GM19099 (cell line): ENCODE results near the gene SMARCA4.

Source experiments
- POLR2A ChIP-seq: IDR thresholded peaks from 3 replicates; pipeline ENCODE4 v1.6.1; 2011; ENCODE audit warnings: low read depth; ENCODE audit not compliant: insufficient read length; ENCODE audit errors: extremely low read depth

The SMARCA4 gene

DNA sequence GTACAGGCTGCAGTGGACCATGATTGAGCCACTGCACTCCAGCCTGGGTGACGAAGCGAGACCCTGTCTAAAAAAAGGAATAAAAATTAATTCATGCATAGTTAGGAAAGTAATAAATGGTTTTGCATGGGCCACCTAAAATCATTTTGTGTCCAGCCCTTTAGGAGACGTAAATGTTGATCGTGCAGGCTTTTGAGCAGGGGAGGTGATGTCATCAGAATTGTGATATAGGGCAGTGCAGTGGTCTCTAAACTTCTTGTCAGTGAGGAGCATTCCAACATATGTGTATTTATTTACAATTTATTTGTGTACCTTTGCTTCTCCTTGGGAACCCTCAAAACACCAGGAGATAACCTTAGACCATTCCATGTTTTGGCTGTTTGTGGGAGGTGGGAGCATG, 3.0 kb downstream of the SMARCA4 start:
- no peak for TF ChIP-seq POLR2A

DNA sequence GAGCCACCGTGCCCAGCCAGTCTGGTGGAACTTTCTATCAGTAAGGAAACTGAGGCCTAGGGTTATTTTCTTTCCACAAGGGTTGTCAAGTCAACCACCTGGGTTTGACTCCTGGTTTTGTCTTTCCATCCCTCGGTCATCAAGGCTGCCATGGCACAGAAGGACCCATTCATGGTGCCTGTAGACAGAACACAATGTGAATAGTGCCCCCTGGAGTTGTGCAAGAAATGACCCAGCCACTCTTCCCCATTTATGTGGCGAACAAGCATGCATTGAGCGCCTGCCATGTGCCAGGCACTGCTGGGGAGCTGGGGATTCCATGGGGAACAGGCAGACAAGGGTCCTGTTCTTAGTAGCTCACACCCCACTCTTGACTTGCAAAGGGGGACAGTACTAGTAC, 4.1 kb downstream of the SMARCA4 start:
- TF ChIP-seq POLR2A: no peak

DNA sequence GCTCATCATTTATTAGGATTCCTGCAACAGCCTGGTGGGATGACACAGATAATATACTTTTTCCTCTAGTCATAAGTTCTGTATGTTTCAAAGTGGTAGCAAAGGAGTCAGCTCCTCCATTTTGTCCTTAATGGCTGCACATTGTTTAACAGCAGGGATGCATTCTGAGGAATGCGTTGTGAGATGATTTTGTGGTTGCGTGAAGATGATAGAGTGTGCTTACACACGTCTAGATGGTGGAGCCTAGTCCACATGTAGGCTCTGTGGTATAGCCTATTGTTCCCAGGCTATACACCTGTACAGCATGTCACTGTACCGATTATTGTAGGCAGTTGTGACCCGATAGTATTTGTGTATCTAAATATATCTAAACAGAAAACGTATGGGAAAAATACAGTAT, 4.6 kb downstream of the SMARCA4 start:
- TF ChIP-seq POLR2A: no peak

DNA sequence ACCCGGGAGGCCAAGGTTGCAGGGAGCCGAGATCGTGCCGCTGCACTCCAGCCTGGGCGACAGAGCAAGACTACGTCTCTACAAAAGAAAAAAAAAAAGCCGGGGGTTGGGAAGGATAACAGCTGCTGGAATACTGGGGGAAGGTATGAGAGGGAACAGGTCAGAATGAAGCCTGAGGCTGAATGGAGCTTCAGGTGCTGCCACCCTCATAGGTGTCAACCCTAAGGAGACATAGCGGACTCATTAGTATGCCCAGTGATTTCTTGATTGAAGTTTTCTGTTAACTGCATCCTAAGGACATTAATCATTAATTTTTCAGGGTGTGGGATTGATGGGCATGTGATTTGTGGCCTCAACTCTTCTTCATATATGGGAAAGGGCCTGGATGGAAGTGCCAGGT, 6.0 kb downstream of the SMARCA4 start:
- no peak for TF ChIP-seq POLR2A

DNA sequence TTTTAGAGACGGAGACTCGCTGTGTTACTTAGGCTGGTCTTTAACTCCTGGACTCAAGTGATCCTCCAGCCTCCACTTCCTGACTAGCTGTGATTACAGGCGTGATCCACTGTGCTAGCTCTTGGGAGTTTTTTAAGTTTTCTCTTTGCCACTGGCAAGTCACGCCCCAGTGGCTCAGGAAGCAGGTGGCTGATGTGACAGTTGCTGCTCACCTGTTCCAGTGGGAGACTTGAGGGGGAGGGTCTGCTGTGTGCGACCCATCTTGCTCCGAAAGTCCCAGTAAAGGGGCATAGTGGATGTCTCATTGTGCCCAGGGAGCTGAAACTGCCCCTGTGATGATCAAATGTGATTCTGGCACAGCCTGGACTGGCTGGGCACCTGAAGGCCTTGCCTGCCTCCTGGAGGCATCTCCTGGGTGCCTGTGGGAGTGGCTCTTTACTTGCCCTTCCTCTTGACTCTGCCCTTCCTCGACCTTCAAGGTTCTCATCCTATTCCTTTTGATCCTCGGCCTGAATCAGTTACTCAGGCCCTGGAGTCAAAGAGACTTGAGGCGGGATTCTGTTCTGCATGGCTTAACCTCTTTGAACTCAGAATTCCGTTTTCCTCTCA, 7.8 kb downstream of the SMARCA4 start:
- TF ChIP-seq POLR2A: no peak

DNA sequence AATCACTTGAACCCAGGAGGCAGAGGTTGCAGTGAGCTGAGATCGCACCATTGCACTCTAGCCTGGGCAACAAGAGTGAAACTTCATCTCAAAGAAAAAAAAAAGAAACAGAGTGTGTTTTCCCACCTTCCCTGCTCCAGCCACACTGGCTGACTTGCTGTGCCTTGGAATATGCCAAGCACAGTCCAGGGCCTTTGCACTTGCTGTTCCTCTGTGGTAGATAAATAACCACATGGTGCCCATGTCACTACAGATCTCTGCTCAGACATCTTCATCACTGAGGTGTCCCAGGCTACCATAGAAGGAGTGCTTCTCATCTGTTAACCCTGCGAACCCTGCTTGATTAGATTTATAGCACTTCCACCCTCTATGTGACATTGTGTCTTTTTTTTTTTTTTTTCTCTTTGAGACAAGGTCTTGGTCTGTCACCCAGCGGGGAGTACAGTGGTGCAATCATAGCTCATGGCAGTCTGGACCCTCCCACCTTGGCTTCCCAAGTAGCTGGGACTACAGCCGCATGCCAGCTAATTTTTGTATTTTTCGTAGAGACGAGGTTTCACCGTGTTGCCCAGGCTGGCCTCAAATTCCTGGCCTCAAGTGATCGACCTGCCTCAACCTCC, 10.4 kb downstream of the SMARCA4 start:
- TF ChIP-seq POLR2A: no peak

DNA sequence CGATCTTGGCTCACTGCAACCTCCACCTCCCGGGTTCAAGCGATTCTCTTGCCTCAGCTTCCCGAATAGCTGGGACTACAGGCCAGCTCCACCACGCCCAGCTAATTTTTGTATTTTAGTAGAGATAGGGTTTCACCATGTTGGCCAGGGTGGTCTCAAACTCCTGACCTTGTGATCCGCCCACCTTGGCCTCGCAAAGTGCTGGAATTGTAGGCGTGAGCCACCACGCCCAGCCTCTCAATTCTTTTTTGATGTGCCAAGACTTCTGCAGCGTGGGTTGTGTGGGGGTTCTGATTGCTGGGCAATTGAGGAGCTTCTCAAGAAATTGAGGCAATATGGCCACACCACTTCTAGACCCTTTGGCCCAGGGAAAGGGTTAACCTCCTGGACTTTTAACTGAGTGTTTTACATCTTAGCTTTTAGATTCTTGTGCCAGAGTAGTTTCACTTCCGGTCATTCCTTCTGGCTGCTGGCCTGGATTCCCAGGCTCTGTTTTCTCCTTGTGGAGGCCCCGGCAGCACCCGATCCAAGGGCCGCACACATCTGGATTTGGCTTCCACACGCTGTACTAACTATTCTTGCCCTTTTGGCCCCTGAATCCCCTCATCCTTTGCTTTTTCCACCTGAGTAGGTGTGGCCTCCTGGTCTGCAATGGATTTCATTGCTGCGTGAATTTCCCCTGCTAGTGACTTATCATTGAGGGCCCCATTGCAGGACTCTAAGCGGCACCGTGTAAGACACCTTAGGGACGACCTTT, 14.7 kb downstream of the SMARCA4 start:
- no peak for TF ChIP-seq POLR2A

DNA sequence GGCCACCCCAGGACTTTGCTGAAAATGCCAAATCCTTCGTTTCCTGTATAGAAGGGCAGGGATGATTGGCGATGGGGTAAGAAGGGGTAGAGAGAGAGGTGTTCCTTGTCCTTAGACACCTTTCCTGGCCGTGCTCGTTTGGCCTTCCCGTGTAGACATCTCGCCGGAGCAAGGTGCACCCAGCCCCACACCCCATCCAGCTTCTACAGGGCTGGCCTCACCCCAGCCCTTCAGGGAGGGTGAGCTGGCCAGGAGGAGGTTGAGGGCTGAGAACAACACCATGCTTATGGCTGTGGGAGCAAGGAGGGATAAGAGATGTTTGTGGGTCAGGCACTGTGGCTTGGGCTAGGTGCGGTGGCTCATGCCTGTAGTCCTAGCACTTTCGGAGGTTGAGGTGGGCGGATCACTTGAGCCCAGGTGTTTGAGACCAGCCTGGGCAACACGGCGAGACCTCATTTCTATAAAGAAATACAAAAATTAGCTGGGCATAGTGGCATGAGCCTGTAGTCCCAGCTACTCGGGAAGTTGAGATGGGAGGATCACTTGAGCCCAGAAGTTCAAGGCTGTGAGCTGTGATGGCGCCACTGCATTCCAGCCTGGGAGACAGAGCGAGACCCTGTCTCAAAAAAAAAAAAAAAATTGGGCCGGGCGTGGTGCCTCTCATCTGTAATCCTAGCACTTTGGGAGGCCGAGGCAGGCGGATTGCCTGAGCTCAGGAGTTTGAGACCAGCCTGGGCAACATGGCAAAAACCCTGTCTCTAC, 15.5 kb downstream of the SMARCA4 start:
- TF ChIP-seq POLR2A: no peak

DNA sequence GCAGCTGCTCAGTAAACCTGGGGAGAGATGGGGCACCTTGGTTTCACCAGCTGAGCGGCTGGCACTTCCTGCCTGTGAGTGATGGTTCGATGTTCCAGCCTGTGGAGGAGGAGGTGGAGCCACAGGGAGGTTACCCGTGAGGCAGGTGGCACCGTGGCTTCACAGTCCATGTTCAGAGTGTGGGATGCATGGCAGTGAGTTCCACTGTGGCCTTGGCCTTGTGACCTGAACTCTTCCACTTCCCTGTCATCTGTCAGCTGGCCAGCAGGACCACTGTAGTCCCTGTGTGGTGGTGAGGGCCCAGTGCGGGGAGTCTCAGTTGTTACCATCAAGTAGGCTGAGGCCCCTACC, 16.9 kb downstream of the SMARCA4 start:
- no peak for TF ChIP-seq POLR2A

DNA sequence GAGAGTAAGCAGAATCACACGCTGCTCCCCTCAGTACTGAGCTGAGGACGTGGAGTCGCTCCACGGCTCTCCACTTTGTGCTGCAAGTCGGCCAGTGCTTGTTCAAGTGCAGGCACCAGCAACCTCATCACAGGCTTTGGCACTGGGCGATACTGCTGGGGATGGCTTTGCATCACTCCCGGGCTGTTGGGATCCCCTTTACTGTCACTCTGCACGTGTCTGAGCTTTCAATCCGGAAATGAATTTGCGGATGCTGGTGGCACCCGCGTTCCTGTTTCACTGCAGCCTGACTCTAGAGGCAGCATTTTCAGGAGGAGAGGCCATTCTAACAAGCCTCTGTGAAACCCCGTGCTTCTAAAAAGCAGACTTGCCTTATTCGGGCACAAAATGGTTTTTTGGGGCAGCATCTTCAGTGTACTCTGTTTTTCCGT, 19.1 kb downstream of the SMARCA4 start:
- TF ChIP-seq POLR2A: no peak

DNA sequence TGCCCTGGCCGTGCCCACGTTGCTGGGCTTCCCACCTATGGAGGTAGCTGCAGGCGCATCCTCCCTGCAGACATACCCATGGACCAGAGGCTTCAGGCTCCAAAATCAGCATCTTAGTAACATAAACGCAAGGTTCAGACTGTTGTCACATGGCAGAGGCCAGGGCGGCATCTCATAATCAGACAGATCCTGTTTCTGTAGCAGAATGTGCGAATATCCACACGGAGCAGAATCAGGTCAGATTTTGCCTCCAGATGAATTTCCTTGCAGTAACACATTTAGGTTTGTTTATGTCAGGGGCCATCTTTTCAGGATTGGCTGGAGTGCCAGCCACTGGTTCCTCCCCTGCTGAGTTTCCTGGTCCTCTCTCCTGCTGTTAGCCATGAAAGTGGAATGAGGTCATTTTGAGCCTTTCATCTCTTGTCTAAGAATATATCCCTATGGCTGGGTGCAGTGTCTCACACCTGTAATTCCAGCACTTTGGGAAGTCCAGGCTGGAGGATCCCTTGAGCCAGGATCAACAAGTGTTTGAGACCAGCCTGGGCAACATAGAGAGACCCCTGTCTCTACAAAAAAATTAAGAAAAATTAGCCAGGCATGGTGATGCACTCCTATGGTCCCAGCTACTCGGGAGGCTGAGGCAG, 20.5 kb downstream of the SMARCA4 start:
- no peak for TF ChIP-seq POLR2A

DNA sequence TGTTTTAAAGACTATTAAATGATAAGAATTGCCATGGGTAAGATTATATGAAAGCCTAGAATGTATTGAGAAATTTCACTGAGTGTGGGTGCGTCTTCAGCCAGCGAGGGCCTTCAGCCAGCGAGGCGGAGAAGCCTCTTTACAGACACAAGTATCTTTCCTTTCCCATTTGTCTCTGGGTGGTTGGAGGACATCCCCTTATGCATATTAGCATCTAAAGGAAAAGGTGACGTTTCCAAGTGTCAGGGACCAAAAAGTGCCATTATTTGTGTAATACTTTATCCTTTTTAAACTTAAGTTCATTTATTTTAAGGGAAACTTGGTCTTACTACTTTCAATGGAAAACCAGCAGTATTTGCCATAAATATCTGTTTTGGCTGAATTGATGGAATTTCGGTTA, 22.2 kb downstream of the SMARCA4 start:
- no peak for TF ChIP-seq POLR2A

DNA sequence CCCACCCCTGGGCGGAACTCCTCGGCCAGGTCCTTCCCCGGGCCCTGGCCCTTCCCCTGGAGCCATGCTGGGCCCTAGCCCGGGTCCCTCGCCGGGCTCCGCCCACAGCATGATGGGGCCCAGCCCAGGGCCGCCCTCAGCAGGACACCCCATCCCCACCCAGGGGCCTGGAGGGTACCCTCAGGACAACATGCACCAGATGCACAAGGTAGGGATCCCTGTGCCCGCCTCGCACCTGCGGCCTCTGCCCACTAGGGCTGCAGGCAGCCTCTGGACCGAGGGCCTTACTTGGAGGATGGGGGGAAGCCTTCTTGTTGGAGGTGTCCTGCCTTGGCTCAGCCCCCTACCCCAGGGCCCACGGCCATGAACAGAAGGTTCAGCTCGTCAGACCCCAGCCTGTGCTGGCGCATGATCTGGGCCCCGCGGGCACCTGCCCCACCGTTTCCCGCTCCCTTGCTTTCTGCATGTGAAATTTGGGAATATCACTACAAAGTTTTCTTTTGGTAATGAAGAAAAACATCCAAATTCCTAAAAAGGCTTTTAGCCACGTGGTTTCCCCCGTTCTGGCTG, 23.4 kb downstream of the SMARCA4 start:
- no peak for TF ChIP-seq POLR2A

DNA sequence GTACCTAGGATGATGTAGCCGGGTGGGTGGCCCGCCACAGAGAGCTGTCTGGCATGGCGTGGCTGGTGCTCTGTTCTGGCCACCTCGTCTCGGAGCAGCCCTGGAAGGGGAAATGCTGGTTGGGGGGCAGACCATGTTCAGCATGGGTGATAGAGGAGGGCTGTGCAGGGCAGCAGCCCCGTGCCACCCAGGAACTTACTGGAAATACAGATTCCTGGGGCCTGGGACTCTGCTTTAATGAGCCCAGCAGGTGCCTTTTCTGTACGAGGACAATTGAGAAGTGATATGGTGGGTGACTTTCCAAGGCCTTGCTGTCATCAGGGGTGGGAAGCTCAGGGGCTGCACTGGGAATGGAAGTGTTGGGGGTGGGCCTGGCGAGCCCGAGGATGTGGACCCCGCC, 24.7 kb downstream of the SMARCA4 start:
- no peak for TF ChIP-seq POLR2A

DNA sequence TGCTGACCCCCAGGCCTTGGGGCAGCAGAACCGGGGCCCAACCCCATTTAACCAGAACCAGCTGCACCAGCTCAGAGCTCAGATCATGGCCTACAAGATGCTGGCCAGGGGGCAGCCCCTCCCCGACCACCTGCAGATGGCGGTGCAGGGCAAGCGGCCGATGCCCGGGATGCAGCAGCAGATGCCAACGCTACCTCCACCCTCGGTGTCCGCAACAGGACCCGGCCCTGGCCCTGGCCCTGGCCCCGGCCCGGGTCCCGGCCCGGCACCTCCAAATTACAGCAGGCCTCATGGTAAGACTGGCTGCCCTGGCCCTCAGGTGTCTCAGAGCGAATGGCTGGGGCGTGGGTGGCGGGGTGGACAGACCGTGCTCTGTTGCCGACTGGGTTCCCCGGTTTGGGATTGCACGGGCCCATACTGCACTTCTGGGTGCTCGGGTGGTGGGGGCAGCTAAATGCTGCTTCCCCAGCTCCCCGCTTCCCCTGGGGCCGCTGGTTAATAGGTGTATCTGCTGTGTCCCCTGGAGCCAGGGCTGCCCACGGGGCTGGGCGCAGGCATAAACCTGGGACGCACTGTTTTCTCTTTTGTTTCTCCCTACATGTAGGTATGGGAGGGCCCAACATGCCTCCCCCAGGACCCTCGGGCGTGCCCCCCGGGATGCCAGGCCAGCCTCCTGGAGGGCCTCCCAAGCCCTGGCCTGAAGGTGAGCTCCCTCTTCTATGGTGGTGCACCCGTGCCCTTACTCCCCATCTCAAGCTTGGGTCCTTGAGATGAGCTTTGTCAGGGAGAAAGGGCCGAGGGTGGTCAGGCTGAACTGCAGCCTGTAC, 25.7 kb downstream of the SMARCA4 start:
- no peak for TF ChIP-seq POLR2A
